Mesothelial cell of epicardium (in vitro differentiated cells): ENCODE measurements around the gene SH3BP5L. TPM values are rescaled to one million over a fixed set of nuclear protein-coding genes. Genes with fewer than 3 reads are reported as not detected.

Source experiments
- DNase-seq, 2 experiments: peaks; one replicate each; pipeline ENCODE4 v3.0.0; 2021; ENCODE audit warnings: low spot score in 2 of 2; ENCODE audit not compliant: unreplicated experiment in 2 of 2
- H3K27ac Mint-ChIP-seq: 2 replicates; pipeline ENCODE4 v1.8.0; 2021; ENCODE audit warnings: mixed read lengths
- H3K27me3 Mint-ChIP-seq: 2 replicates; pipeline ENCODE4 v1.8.0; 2021; ENCODE audit warnings: low read depth, mixed read lengths
- H3K36me3 Mint-ChIP-seq: 2 replicates; pipeline ENCODE4 v1.8.0; 2021; ENCODE audit warnings: mixed read lengths
- H3K4me1 Mint-ChIP-seq: 2 replicates; pipeline ENCODE4 v1.8.0; 2021; ENCODE audit warnings: mixed read lengths
- H3K4me3 Mint-ChIP-seq: 2 replicates; pipeline ENCODE4 v1.8.0; 2021; ENCODE audit warnings: mild to moderate bottlenecking, moderate library complexity, mixed read lengths
- H3K9me3 Mint-ChIP-seq: 2 replicates; pipeline ENCODE4 v1.8.0; 2021; ENCODE audit warnings: mixed read lengths
- total RNA-seq: library from RNA; stranded (reverse); gene quantifications from 3 replicates; pipeline ENCODE4 v1.2.1, GENCODE V29; 2021
- TF ChIP-seq, protein P1 (sequence below): fragments of 200-600 bp; sonication (generic); IDR thresholded peaks from one replicate; pipeline ENCODE4 v1.5.0; 2021; ENCODE audit warnings: antibody characterized with exemption; ENCODE audit not compliant: unreplicated experiment

The SH3BP5L gene
- total RNA-seq, 1 donor from 2014 or later: 24.9 TPM

DNA sequence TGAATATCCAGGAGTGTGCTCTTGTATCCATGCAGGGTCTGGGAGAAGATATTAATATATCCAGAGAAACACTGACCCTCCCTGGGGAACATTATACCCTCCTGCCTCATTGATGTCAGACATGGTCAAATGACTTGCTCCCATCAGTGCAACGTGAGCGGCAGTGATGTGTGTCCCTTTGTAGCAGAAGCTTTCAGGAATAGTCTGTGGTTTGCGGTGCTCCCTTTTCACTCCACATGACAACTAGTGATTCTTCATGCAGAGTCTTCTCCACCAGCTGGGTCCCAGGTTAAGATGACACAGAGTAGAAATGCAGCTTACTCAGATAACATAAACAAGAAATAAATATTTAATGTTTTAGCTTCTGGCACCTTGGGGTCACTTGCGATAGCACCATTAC, 38.3 kb downstream of the SH3BP5L start:
- Mint-ChIP-seq H3K27ac (no peak overlapping the region), H3K4me3 (no peak overlapping the region), H3K36me3 (no peaks in the 10 kb centered on the region), H3K27me3 (no peaks in the 10 kb centered on the region), H3K9me3 (peaks cover 57% of the 10 kb centered on the region), H3K4me1 (no peaks in the 10 kb centered on the region)
- TF ChIP-seq, protein P1, sequence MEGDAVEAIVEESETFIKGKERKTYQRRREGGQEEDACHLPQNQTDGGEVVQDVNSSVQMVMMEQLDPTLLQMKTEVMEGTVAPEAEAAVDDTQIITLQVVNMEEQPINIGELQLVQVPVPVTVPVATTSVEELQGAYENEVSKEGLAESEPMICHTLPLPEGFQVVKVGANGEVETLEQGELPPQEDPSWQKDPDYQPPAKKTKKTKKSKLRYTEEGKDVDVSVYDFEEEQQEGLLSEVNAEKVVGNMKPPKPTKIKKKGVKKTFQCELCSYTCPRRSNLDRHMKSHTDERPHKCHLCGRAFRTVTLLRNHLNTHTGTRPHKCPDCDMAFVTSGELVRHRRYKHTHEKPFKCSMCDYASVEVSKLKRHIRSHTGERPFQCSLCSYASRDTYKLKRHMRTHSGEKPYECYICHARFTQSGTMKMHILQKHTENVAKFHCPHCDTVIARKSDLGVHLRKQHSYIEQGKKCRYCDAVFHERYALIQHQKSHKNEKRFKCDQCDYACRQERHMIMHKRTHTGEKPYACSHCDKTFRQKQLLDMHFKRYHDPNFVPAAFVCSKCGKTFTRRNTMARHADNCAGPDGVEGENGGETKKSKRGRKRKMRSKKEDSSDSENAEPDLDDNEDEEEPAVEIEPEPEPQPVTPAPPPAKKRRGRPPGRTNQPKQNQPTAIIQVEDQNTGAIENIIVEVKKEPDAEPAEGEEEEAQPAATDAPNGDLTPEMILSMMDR: no peak
- DNase-seq: no peak

DNA sequence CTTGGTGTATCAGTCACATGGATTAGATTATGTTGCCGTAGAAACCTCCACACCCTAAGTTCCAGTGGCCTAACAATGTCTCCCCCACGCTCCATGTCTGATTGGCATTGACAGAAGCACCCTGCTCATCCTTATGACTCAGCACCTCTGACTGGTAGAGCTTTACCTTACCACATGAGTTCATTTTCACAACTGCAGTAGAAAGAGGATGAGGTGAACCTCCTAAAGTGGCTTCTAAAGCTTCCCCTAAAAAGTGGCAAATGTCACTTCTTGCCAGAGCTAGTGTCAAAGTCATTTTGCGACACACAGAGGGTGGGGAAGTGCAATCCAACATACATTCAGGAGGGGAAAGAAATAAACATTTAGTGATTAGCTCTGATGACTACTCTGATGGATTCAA, 39.6 kb downstream of the SH3BP5L start:
- Mint-ChIP-seq H3K4me1 (no peaks in the 10 kb centered on the region), H3K4me3 (no peak overlapping the region), H3K27me3 (no peaks in the 10 kb centered on the region), H3K9me3 (peaks cover 64% of the 10 kb centered on the region), H3K27ac (no peak overlapping the region), H3K36me3 (peaks cover 4% of the 10 kb centered on the region)
- TF ChIP-seq, protein P1: no peak
- DNase-seq: no peak

DNA sequence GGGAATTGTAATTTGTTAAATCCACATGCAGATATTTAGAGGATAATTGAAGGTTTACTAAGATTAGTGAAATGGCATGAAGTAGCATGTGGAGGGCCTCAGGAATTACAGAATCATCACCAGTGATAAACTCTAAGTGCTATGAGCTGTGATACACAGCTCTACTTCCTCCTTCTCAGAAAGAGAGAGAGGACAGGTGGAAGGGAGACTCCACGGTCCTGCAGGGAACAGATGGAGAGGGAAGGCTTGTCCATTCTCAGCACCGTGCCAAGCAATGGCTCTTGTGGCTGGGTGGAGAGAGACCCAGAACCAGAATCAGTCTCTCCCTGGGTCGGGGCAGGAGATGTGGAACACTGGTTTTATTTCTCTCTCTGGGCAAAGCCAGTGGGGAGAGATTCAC, 42.3 kb downstream of the SH3BP5L start:
- H3K9me3 Mint-ChIP-seq: peaks cover 69% of the 10 kb centered on the region
- no peak overlapping the region for H3K4me3 Mint-ChIP-seq
- no peak for DNase-seq
- H3K4me1 Mint-ChIP-seq: no peaks in the 10 kb centered on the region
- H3K27me3 Mint-ChIP-seq: no peaks in the 10 kb centered on the region
- TF ChIP-seq, protein P1: no peak
- H3K36me3 Mint-ChIP-seq: peaks cover 4% of the 10 kb centered on the region
- H3K27ac Mint-ChIP-seq: no peak overlapping the region

DNA sequence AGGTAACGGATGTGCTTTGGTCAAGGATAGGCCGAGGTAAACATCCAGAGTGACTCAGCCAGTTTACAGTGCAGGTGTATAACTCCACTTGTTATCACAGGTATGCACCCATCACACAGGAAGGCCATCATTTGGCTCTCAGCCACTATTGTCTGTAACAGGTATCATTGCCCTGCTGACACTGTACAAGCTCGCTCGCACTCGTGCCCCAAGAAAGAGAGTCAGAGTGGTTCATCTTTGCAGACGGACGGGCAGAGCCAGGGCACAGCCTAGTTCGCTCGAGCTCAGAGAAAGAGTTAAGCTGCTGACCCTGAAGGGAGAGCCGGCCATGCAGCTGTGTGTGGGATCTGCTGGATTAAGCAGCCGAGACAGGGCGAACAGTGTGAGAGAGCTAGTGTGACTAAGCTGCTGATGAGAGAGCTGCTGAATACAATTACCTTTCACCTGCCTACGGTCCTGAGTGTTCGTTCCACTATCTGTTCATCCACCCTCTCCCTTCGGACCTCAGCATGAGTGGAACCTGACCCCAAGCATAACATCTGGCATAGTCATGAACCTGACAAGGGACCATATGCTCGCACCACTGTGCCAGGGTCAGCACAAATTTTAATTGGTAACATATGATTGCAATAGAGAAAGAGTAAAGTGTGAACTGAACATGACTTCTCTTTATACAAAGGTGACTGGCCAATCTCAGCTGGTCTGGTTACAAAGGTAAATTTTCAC, 43.1 kb downstream of the SH3BP5L start:
- H3K27me3 Mint-ChIP-seq: no peaks in the 10 kb centered on the region
- no peak overlapping the region for H3K27ac Mint-ChIP-seq
- no peaks in the 10 kb centered on the region for H3K4me1 Mint-ChIP-seq
- DNase-seq: no peak
- TF ChIP-seq, protein P1: no peak
- peaks cover 4% of the 10 kb centered on the region for H3K36me3 Mint-ChIP-seq
- H3K9me3 Mint-ChIP-seq: peaks cover 69% of the 10 kb centered on the region
- H3K4me3 Mint-ChIP-seq: no peak overlapping the region

DNA sequence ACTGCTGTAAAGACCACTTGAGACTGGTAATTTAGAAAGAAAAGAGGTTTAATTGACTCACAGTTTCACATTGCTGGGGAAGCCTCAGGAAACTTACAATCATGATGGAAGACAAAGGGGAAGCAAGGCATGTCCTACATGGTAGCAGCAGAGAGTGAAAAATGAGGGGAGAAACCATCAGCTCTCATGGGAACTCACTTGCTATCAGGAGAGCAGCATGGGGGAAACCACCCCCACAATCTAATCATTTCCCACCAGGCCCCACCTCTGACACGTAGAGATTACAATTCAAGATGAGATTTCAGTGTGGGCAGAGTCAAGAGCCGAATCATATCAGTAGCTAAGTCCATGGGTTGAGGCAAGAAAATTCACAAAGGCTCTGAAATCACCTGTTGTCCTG, 46.4 kb downstream of the SH3BP5L start:
- no peaks in the 10 kb centered on the region for H3K27me3 Mint-ChIP-seq
- DNase-seq: no peak

More for the DNA sequence above, 46.4 kb downstream of the SH3BP5L start:
- Mint-ChIP-seq H3K4me3 (no peak overlapping the region), H3K36me3 (peaks cover 4% of the 10 kb centered on the region), H3K9me3 (peaks cover 75% of the 10 kb centered on the region), H3K4me1 (no peaks in the 10 kb centered on the region), H3K27ac (no peak overlapping the region)
- TF ChIP-seq, protein P1: no peak
